SK-N-SH (cell line): Measurements from ENCODE around the gene MEI1. TPM values are rescaled to one million over a fixed set of nuclear protein-coding genes. Genes with fewer than 3 reads are reported as not detected.

Experiments used
- CTCF ChIA-PET: fragments of 300-600, 350-600 bp; formaldehyde crosslinking; extraction: SDS; loops from one replicate; lab custom pipeline; 2021; lab: Yijun Ruan, JAX
- POLR2A ChIA-PET: fragments of 350-600 bp; sonication (Branson Sonifier 250); formaldehyde crosslinking; extraction: SDS; loops from one replicate; lab custom pipeline; 2020; ENCODE audit warnings: antibody characterized with exemption, inconsistent platforms; lab: Yijun Ruan, JAX
- DNase-seq: peaks from one replicate; pipeline ENCODE4 v3.0.0; 2012
- H2AFZ ChIP-seq: fragments of 200-600 bp; sonication (generic); 2 replicates; pipeline ENCODE4 v1.8.1; 2016; ENCODE audit warnings: antibody characterized with exemption, mild to moderate bottlenecking, low read depth
- H3F3A ChIP-seq: fragments of 200-600 bp; sonication (generic); replicated peaks from 2 replicates; pipeline ENCODE3; 2016; ENCODE audit warnings: antibody characterized with exemption, mild to moderate bottlenecking; ENCODE audit not compliant: insufficient read depth
- H3K27ac ChIP-seq, 2 experiments: fragments of 200-500 bp in 1 of 2; fragments of 200-600 bp in 1 of 2; sonication (Bioruptor generic) in 1 of 2; sonication (generic), shearing (Covaris generic) in 1 of 2; 2 replicates each; pipeline versions ENCODE4 v1.5.1 to v1.6.1; 2014 to 2016; ENCODE audit warnings: low read depth in 2 of 2, inconsistent platforms in 1 of 2, low read length in 1 of 2, mild to moderate bottlenecking in 1 of 2, mixed read lengths in 1 of 2
- H3K27me3 ChIP-seq: fragments of 200-600 bp; sonication (generic), shearing (Covaris generic); 2 replicates; pipeline ENCODE4 v1.6.1; 2016; ENCODE audit warnings: mixed run types; ENCODE audit not compliant: insufficient read depth
- H3K36me3 ChIP-seq, 2 experiments: fragments of 200-500 bp in 1 of 2; fragments of 200-600 bp in 1 of 2; sonication (Bioruptor generic) in 1 of 2; sonication (generic) in 1 of 2; replicated peaks in 1 of 2; 2 replicates each; pipeline versions ENCODE3 to v1.5.1; 2014 to 2016; ENCODE audit warnings: low read length in 1 of 2, mild to moderate bottlenecking in 1 of 2; ENCODE audit not compliant: insufficient read depth in 2 of 2, control insufficient read depth in 1 of 2
- H3K4me1 ChIP-seq, 2 experiments: fragments of 200-500 bp in 1 of 2; fragments of 200-600 bp in 1 of 2; sonication (Bioruptor generic) in 1 of 2; sonication (generic), shearing (Covaris generic) in 1 of 2; 2 replicates each; pipeline versions ENCODE4 v1.5.1 to v1.6.1; 2014 to 2016; ENCODE audit warnings: low read depth in 1 of 2, low read length in 1 of 2, mixed run types in 1 of 2; ENCODE audit not compliant: insufficient read depth in 2 of 2, control insufficient read depth in 1 of 2
- H3K4me2 ChIP-seq: fragments of 200-600 bp; sonication (generic), shearing (Covaris generic); 2 replicates; pipeline ENCODE4 v1.6.1; 2017; ENCODE audit warnings: mixed run types
- H3K4me3 ChIP-seq, 2 experiments: fragments of 200-500 bp in 1 of 2; fragments of 200-600 bp in 1 of 2; sonication (Bioruptor generic) in 1 of 2; sonication (generic), shearing (Covaris generic) in 1 of 2; 2 replicates each; pipeline versions ENCODE4 v1.5.1 to v1.8.1; 2014 to 2016; ENCODE audit warnings: low read depth in 2 of 2, inconsistent platforms in 1 of 2, low read length in 1 of 2, mild to moderate bottlenecking in 1 of 2, mixed read lengths in 1 of 2, moderate library complexity in 1 of 2
- H3K79me2 ChIP-seq: fragments of 200-600 bp; sonication (generic); 2 replicates; pipeline ENCODE4 v1.8.1; 2017; ENCODE audit warnings: mild to moderate bottlenecking; ENCODE audit not compliant: insufficient read depth
- H3K9ac ChIP-seq: fragments of 200-600 bp; sonication (generic); 2 replicates; pipeline ENCODE4 v1.6.1; 2017; ENCODE audit warnings: mixed run types
- H3K9me2 ChIP-seq: fragments of 200-600 bp; sonication (generic); 2 replicates; pipeline ENCODE4 v1.6.1; 2017; ENCODE audit warnings: mixed run types
- H3K9me3 ChIP-seq: fragments of 200-600 bp; sonication (generic); 2 replicates; pipeline ENCODE4 v1.6.1; 2017; ENCODE audit warnings: mixed run types, mild to moderate bottlenecking, moderate library complexity
- H4K20me1 ChIP-seq: fragments of 200-600 bp; sonication (generic); 2 replicates; pipeline ENCODE4 v1.6.1; 2017; ENCODE audit warnings: mild to moderate bottlenecking, mixed run types; ENCODE audit not compliant: insufficient read depth
- CHD2 ChIP-seq: fragments of 150-350 bp; IDR thresholded peaks from 2 replicates; pipeline ENCODE4 v1.6.1; 2018; ENCODE audit warnings: low read length; ENCODE audit not compliant: partially characterized antibody
- CTCF ChIP-seq: fragments of 200-600 bp; sonication (generic); IDR thresholded peaks from 2 replicates; pipeline ENCODE4 v1.6.1; 2017; ENCODE audit warnings: antibody characterized with exemption, mild to moderate bottlenecking, moderate library complexity
- ELF1 ChIP-seq: IDR thresholded peaks from 2 replicates; pipeline ENCODE4 v1.4.0; 2012
- EZH2phosphoT487 ChIP-seq: fragments of 200-600 bp; sonication (generic); IDR thresholded peaks from 2 replicates; pipeline ENCODE4 v1.6.1; 2017; ENCODE audit warnings: low read depth, mixed run types, mild to moderate bottlenecking, antibody characterized with exemption, moderate library complexity, borderline replicate concordance
- FOXJ3 ChIP-seq: sonication (generic); formaldehyde crosslinking; IDR thresholded peaks from 2 replicates; pipeline ENCODE4 v1.5.1; 2020; ENCODE audit warnings: mild to moderate bottlenecking, missing genetic modification reagents
- GATA2 ChIP-seq: sonication (generic); formaldehyde crosslinking; IDR thresholded peaks from 2 replicates; pipeline ENCODE4 v1.5.0; 2020; ENCODE audit warnings: mild to moderate bottlenecking, missing genetic modification reagents
- IRF3 ChIP-seq: fragments of 150-350 bp; IDR thresholded peaks from 2 replicates; pipeline ENCODE4 v1.6.1; 2016; ENCODE audit warnings: mild to moderate bottlenecking, low read depth, low read length
- MAX ChIP-seq: IDR thresholded peaks from 2 replicates; pipeline ENCODE4 v1.4.0; 2012; ENCODE audit warnings: low read depth
- MXI1 ChIP-seq: IDR thresholded peaks from 2 replicates; pipeline ENCODE4 v1.6.1; 2012; ENCODE audit warnings: mild to moderate bottlenecking, low read depth, low read length, improper control_type of control experiment
- NFIC ChIP-seq: IDR thresholded peaks from 2 replicates; pipeline ENCODE4 v1.4.0; 2012; ENCODE audit warnings: borderline replicate concordance
- NRF1 ChIP-seq: IDR thresholded peaks from 2 replicates; pipeline ENCODE4 v1.6.1; 2012; ENCODE audit warnings: low read depth, mild to moderate bottlenecking, low read length
- RCOR1 ChIP-seq: fragments of 150-350 bp; IDR thresholded peaks from 2 replicates; pipeline ENCODE4 v1.6.1; 2017; ENCODE audit warnings: antibody characterized with exemption, low read length
- RXRA ChIP-seq: IDR thresholded peaks from 2 replicates; pipeline ENCODE4 v1.4.0; 2012; ENCODE audit warnings: low read depth, mild to moderate bottlenecking, borderline replicate concordance
- SMC3 ChIP-seq: IDR thresholded peaks from 2 replicates; pipeline ENCODE4 v1.6.1; 2012; ENCODE audit warnings: low read depth, low read length, improper control_type of control experiment
- TCF12 ChIP-seq: IDR thresholded peaks from 2 replicates; pipeline ENCODE4 v1.4.0; 2012
- YY1 ChIP-seq: IDR thresholded peaks from 2 replicates; pipeline ENCODE4 v1.4.0; 2012; ENCODE audit warnings: low read depth, mild to moderate bottlenecking
- ZBTB33 ChIP-seq: IDR thresholded peaks from 2 replicates; pipeline ENCODE4 v1.4.0; 2012; ENCODE audit warnings: low read depth, borderline replicate concordance
- WGBS: methylation state at CpG from one replicate; pipeline ENCODE4 v1.1.6; 2017; ENCODE audit warnings: low lambda C conversion rate; 5-methylcytosine and 5-hydroxymethylcytosine counted together
- polyA plus RNA-seq, 3 experiments: library from polyadenylated mRNA; depleted of rRNA; stranded (reverse); fragments of >200 nt; gene quantifications; 2 replicates each; pipeline ENCODE4 v1.2.3, GENCODE V29; 2012

MEI1 gene
- polyA plus RNA-seq, 1 of the 3 experiments (the other 2 are of a cell fraction) = not detected

GRCh38 chr22:41801886-41802285, 102.6 kb downstream of the MEI1 start:
- Histone ChIP-seq H3F3A (no peaks in the 10 kb centered on the region), H3K27ac (no peak overlapping the region), H3K4me1 (peaks cover 0 to 9% of the 10 kb centered on the region in 2 experiments; a peak in 2 of 4 replicates), H3K9ac (no peak overlapping the region), H4K20me1 (no peaks in the 10 kb centered on the region), H3K79me2 (0 out of 2 replicates have a peak, but pooled peaks cover 6% of the 10 kb centered on the region), H3K4me3 (no peak overlapping the region), H2AFZ (no peak overlapping the region), H3K9me3 (no peaks in the 10 kb centered on the region), H3K9me2 (no peaks in the 10 kb centered on the region), H3K4me2 (0 out of 2 replicates have a peak overlapping the region, but pooled peaks have one; percentile 83), H3K27me3 (no peaks in the 10 kb centered on the region), H3K36me3 (no peaks in the 10 kb centered on the region)
- DNase-seq = no peak
- ChIA-PET CTCF (no interaction called here), POLR2A (no interaction called here)
- TF ChIP-seq IRF3 (no peak), MAX (no peak), ZBTB33 (no peak), EZH2phosphoT487 (no peak), TCF12 (no peak), FOXJ3 (CRISPR knock-in tag) (no peak), ELF1 (no peak), SMC3 (no peak), RXRA (no peak), CHD2 (no peak), CTCF (no peak), NRF1 (no peak), MXI1 (no peak), NFIC (no peak), YY1 (no peak), RCOR1 (no peak), GATA2 (CRISPR knock-in tag) (no peak)
- 88% methylated on average over 2 of the region's 2 CpGs for WGBS
